A673 (cell line): ENCODE results near the gene ERGIC1. TPM values are rescaled to one million over a fixed set of nuclear protein-coding genes. Genes with fewer than 3 reads are reported as not detected.

Experiments used
- BruUV-seq: library from RNA; stranded (reverse); fragments of 400-500 nt; replicated peaks from 2 replicates; lab custom pipeline; 2021; lab: Mats Ljungman, UMichigan
- CTCF ChIA-PET: fragments of 300-600 bp; sonication (Branson Sonifier 250); formaldehyde crosslinking; loops from one replicate; lab custom pipeline; 2022; ENCODE audit warnings: antibody characterized with exemption; lab: Charles Lee
- POLR2A ChIA-PET: fragments of 300-600 bp; sonication (Branson Sonifier 250); formaldehyde crosslinking; loops from one replicate; lab custom pipeline; 2022; ENCODE audit warnings: antibody characterized with exemption; ENCODE audit not compliant: low non-redundant PET; lab: Charles Lee
- DNase-seq: peaks from one replicate; pipeline ENCODE4 v3.0.0-alpha.2; 2015; ENCODE audit warnings: low spot score
- H3K27ac ChIP-seq: fragments of 200-600 bp; sonication (generic); 2 replicates; pipeline ENCODE4 v1.5.1; 2016; ENCODE audit warnings: mixed run types, low read depth, mild to moderate bottlenecking, mixed read lengths, antibody characterized with exemption, low read length; ENCODE audit not compliant: poor library complexity, severe bottlenecking
- H3K27me3 ChIP-seq: fragments of 200-600 bp; sonication (generic); replicated peaks from 2 replicates; pipeline ENCODE4 v1.6.1; 2017; ENCODE audit warnings: mixed run types, low read depth, mild to moderate bottlenecking, mixed read lengths, antibody characterized with exemption, low read length; ENCODE audit not compliant: insufficient read depth, poor library complexity
- H3K36me3 ChIP-seq: fragments of 200-600 bp; sonication (generic); 2 replicates; pipeline ENCODE4 v1.6.1; 2016; ENCODE audit warnings: mixed run types, mild to moderate bottlenecking, mixed read lengths, antibody characterized with exemption, low read length; ENCODE audit not compliant: insufficient read depth, poor library complexity, severe bottlenecking
- H3K4me1 ChIP-seq: fragments of 200-600 bp; sonication (generic); 2 replicates; pipeline ENCODE4 v1.6.1; 2017; ENCODE audit warnings: mixed run types, mild to moderate bottlenecking, mixed read lengths, antibody characterized with exemption, low read length; ENCODE audit not compliant: insufficient read depth, poor library complexity, severe bottlenecking
- H3K4me3 ChIP-seq: fragments of 200-600 bp; sonication (generic); 2 replicates; pipeline ENCODE4 v1.5.1; 2016; ENCODE audit warnings: low read depth, mixed run types, mild to moderate bottlenecking, mixed read lengths, low read length; ENCODE audit not compliant: poor library complexity, severe bottlenecking
- H3K9me3 ChIP-seq: fragments of 200-600 bp; sonication (generic); 2 replicates; pipeline ENCODE4 v1.6.1; 2016; ENCODE audit warnings: mixed run types, low read depth, mild to moderate bottlenecking, mixed read lengths, antibody characterized with exemption, low read length; ENCODE audit not compliant: poor library complexity, severe bottlenecking
- CTCF ChIP-seq: fragments of 300-800, 200-600 bp; sonication (generic); conservative IDR thresholded peaks from 2 replicates; pipeline ENCODE4 v1.5.1; 2017; ENCODE audit warnings: low read depth, mild to moderate bottlenecking, antibody characterized with exemption, low read length, moderate library complexity, mixed read lengths
- EZH2 ChIP-seq: fragments of 200-600 bp; sonication (generic); IDR thresholded peaks from 2 replicates; pipeline ENCODE4 v1.6.1; 2017; ENCODE audit warnings: borderline replicate concordance, low read depth, mild to moderate bottlenecking, mixed read lengths, antibody characterized with exemption, low read length; ENCODE audit not compliant: poor library complexity, severe bottlenecking
- intact Hi-C: fragments of 100-400 bp; cut with micrococcal nuclease; formaldehyde crosslinking; loops from one replicate; pipeline ENCODE4 v1.10.0; 2022; ENCODE audit not compliant: unreplicated experiment
- total RNA-seq: library from RNA; stranded (reverse); gene quantifications from 2 replicates; pipeline ENCODE4 v1.2.3, GENCODE V29; 2021

ERGIC1 gene
- total RNA-seq, 1 experiment from 2014 or later: 44.2 TPM

DNA sequence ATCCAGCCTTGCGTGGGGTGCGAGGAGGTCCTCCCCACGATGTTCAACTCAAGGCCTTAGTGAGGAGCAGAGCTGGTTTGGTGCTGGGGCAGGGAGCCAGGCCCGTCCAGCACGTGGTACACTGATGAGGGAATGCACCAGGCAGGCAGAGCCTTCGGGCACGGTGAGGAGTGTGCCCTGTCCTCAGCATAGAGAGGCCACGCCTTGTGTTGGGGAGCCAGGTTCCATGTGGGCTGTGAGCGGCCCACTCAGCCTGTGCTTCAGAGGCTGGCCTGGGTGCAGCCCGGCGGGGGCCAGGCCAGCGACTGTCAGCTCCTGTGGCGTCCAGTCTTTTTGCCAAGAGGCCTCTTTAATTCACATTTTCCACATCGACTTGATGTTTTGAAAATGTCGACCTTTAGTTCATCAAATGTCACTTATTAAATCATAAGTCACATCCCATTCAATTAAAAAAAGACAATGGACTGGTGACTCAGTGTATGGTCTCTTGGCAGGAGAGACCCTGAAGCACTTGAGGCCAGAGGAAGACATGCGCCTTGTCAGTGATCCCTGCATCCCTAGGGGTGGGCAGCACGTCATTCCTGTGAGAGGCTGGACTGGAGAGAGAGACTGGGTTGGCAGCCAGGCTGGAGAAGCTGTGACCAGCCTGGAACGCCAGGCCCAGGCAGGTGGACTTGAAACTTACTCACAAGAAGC, 21.7 kb downstream of the ERGIC1 start:
- no peak for TF ChIP-seq CTCF
- TF ChIP-seq EZH2: no peak
- Histone ChIP-seq H3K27me3 (no peaks in the 10 kb centered on the region), H3K4me3 (no peak overlapping the region), H3K36me3 (no peaks in the 10 kb centered on the region), H3K9me3 (no peaks in the 10 kb centered on the region), H3K4me1 (no peaks in the 10 kb centered on the region), H3K27ac (no peak overlapping the region)
- no TSS peak for BruUV-seq
- ChIA-PET CTCF (no interaction called here), POLR2A (no interaction called here)
- intact Hi-C loops: no loop called here
- DNase-seq: no peak

DNA sequence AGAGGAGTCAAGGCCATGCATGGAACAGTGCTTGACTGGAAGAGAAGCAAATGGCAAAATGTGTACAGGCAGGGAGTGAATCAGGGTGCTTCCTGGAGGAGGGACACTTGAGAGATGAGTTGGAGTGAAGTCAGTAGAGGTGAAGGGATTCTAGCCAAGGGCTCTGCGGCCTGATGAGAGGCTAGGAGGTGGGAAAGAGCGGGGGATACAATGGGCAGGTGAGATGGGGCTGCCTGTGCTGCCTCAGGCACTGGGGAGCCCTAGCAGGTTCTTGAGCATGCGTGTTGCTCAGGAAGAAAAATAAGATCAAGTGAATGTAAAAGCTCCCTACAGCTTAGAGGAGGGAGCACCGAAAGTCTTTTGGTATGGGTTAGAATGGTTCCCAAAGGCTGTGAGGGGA, 22.3 kb downstream of the ERGIC1 start:
- no peaks in the 10 kb centered on the region for H3K27me3 ChIP-seq
- intact Hi-C loops: no loop called here
- DNase-seq: no peak
- H3K36me3 ChIP-seq: no peaks in the 10 kb centered on the region
- H3K27ac ChIP-seq: no peak overlapping the region
- ChIA-PET CTCF (no interaction called here), POLR2A (no interaction called here)
- no TSS peak for BruUV-seq
- H3K4me3 ChIP-seq: no peak overlapping the region
- H3K4me1 ChIP-seq: no peaks in the 10 kb centered on the region
- TF ChIP-seq CTCF (no peak), EZH2 (no peak)
- H3K9me3 ChIP-seq: no peaks in the 10 kb centered on the region

GRCh38 chr5:172857982-172858381, 23.9 kb downstream of the ERGIC1 start:
- no peaks in the 10 kb centered on the region for H3K36me3 ChIP-seq

More at GRCh38 chr5:172857982-172858381, 23.9 kb downstream of the ERGIC1 start:
- no TSS peak for BruUV-seq
- Histone ChIP-seq H3K4me3 (no peak overlapping the region), H3K4me1 (no peaks in the 10 kb centered on the region), H3K27ac (no peak overlapping the region), H3K27me3 (no peaks in the 10 kb centered on the region), H3K9me3 (no peaks in the 10 kb centered on the region)
- CTCF ChIA-PET: no interaction called here
- DNase-seq: no peak
- intact Hi-C loops: no loop called here
- POLR2A ChIA-PET: no interaction called here
- TF ChIP-seq CTCF: no peak
- TF ChIP-seq EZH2: no peak
